KG1 (cell line): Measurements from ENCODE around the gene ZNF362.

Experiments
- DNase-seq: peaks from one replicate; lab custom pipeline; 2025; lab: John Stamatoyannopoulos, UW

The ZNF362 gene

DNA sequence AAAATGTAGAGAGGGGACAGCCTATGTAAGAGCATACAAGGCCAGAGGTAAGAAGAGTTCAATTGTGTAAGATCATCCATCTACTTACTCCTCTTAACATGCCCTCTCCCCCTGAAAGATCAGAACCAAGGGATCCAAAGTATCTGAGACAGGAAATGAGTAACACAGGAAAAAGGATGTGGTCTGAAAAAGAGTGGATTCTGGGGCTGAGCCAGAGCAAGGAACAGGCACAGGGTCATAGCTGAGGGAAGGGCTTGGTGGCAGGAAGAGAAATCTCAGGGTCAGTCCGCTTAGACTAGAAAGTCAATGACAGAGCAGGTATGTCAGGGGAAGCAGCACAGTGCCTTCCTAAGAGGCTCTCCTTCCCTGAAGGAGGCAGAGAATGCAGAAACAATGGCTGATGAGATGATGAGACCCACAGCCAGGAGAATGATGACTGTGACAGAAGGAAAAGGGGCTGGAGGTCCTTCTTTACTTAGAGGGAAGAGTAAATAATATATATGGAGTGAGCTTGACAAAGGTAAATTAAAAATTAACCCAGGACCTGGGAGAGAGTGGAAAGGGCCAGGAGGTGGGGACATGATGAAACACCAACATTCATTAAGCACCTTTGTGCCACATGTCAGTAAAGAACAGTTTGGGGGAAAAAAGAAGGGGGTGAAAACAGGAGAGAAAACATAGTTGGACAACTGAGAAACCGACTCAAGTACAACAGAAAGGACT, 90.8 kb downstream of the ZNF362 start:
- no peak for DNase-seq

DNA sequence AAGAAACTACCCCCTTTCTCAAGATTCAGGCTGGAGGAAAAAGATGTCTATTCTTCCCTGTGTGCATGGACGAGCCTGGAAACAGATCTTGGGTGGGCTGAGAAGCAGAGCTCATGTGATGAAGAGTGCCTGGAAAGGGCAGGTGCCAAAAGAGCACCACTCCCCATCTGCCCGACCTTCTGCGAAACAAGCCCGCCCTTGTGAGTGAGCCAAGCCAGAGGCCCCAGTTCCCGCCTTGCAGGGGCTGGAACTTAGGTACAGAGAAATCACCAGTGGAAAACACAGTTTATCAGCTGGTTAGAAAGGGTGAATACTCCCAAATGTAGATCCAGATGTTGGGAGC, 91.3 kb downstream of the ZNF362 start:
- DNase-seq: no peak

DNA sequence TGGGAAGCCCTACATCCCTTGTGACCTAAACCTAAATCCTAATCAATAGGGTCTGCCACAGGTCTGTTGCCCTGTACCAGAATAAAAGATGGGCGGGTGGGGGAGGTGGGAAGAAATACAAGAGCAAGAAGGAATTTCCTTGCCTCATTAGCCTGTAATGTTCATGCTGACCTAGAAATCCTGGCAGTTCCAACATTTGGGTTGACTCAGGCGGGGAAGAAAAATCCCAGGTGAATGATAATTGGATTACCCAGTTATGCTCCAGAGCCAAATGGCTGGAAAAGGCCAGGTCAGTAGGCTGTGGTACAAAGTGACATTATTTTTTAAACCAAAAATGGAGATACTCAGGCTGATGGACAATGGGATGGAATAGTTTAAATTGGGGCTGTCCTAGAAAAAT, 91.9 kb downstream of the ZNF362 start:
- DNase-seq: no peak

DNA sequence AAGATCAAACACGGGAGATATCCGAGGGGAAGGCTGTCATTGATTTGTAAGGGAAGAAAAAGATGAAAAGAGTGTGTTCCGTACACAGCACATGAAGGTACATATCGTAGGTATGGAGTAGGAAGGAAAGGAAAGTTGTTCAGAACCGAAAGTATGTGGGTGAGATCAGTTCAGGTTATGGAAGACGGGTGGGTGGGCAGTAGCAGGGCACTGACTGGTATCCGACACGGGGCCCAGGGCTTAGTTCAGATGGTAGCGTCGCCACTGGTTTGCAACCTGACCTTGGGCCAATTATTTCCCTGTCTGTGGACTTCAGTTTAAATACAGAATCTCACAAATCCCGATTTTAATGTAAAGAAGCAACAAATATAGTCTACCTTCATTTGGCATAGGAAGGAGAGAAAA, 92.4 kb downstream of the ZNF362 start:
- DNase-seq: no peak

DNA sequence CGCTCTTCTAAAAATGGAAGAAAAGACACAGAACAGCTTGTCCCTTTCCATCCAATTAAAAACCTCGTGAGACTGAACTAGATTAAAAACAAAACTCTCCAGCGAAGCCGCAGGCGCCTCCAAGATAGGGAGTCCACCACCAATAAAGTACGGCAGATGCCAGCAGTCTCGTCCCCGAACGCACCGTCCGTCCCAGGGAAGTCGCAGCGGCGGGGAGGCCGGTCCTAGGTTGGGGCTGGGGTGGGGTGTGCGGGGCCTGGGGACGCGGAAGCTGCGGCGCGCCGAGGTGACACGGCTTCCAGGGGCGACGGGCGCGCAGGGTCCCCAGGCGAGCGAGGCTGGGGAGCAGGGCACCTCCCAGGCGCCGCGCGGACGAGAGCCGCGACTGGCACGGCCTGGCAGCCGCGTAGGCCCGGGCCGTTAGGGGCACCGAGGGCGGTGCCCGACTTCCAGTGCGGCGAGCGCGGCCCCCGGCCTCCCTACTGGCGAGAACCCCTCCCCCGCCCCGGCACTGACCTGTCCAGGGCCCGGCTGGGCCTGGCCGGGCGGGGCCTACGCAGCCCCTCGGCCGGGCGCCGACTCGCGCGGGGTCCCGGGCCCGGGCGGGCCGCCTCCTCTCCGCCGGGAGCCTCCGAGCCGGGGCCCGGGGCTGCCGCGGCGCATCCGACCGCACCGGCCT, 92.9 kb downstream of the ZNF362 start:
- peak; percentile 23 for DNase-seq

DNA sequence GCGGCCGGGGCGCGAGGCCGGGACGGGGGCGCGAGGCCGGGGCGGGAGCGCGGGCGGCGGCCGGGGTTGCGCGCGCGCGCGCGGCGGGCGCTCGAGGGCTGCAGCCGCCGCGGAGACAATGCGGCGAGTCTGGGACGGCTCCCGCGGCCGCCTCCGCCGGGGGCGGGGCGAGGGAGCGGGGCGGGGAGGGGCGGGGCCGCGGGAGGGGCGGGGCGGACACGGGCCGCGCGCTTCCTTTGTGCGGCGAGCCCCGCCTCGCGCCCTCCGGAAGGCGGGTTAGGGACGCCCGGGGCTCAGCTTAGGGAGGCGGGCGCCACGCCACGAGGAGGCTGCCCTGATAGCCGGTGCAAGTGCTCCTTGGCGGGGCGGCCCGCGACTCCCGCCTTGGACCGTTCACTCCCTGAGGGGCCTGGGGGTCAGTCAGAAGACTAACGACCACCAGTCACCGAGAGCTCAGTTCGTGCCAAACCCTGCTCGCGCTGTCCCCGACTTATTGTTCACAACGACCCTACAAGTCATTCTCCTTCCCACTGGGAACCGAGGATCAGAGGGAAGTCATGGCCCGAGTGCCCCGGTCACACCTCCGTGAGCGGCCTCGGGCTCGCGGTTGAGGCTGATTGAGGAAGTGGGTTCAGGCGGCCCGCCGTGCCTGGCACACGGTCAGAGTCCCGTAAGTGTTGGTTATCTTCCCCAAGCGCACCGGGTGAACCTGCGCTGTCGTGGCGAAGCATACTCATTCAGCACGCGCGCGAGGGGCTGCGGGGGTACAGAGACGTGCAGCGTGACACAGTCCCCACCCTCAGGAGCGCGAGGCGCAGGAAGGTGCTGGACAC, 93.7 kb downstream of the ZNF362 start:
- DNase-seq: peak; percentile 72
